GM21367 (cell line): ENCODE results near the gene FILIP1L.
"Not testable (repeated sequence)": the region's sequence is repeated elsewhere in the genome, so short reads cannot be mapped to it uniquely, and the experiment has no call there.

Source experiments
- ATAC-seq: cut with Tn5 transposase; IDR thresholded peaks from one replicate; pipeline ENCODE4 v1.9.1; 2021; ENCODE audit not compliant: unreplicated experiment

Gene FILIP1L

DNA sequence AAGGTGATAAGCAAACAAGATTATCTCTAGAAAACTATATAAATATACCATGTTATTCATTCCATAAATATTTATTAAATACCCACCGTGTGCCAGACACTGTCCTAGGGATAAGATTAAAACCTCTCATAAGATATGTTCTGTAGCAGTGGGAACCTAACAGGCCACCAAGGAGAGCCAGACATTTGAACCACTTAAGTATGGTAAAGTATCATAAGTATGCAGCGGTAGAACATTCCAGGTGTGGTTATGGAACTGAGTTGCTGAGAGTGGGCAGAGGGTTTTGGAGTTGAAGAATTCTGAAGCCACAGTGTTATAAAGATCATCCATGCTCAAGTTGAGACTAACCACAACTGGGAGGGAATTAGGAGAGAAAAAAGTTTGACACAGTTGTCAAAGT, 14.7 kb downstream of the FILIP1L start:
- ATAC-seq, result no peak

- no peak for ATAC-seq
These were observed 15.6 kb downstream of the FILIP1L start for GRCh38 chr3:100098784-100099070.

DNA sequence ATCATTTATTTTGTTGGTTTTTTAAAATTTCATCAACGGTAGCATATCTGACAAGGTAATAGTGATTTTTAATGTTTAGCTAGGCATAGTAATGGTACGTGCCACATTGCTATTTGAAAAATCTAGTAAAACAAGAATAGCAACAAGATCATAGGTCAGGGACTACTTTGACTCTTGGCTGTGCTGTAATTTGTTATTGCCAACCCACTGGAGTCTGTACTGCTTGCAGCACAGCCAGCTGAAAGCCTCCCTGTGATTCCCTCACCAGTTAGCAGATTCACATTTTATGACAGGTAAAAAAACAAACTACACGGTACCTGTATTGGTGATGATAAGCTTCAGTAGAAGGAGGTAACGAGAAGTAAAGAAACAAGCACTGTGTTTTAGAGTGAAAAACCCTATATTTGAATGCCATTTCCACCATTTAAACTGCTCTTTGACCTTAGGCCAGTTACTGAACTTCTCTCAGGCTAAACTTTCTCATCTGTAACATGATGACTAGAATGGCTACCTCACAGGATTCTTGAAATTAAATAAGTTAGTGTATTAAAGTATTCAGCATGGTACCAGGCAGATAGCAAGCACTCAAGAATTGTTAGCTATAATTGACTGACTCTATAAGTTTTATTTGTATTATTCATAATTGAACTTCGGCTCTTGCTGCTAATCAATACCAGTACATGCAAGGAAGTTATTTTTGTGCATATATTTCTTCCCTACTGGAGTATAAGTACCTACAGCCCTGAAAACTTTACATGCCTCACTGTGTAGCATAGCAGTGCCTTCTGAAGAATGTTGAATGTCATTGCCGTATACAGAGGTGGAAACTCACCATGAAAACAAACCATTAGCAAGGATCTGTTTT, 16.1 kb downstream of the FILIP1L start:
- no peak for ATAC-seq

DNA sequence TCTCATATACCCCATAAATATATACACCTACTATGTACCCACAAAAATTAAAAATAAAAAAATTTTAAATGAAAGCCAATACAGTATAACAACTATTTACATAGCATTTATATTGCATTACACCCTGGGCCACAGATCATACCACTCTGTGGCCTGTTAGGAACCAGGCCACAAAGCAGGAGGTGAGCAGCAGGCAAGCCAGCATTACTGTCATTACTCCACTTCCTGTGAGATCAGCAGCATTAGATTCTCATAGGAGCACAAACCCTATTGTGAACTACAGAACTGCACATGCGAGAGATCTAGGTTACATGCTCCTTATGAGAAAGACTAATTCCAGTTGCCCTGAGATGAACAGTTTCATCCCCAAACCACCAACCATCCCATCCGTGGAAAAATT, 17.4 kb downstream of the FILIP1L start:
- ATAC-seq, result no peak

- not testable (repeated sequence) for ATAC-seq
These were observed 18.0 kb downstream of the FILIP1L start for GRCh38 chr3:100096286-100096685.

- no peak for ATAC-seq
These were observed 20.5 kb downstream of the FILIP1L start for GRCh38 chr3:100093831-100094230.

GRCh38 chr3:100090669-100091005, 23.7 kb downstream of the FILIP1L start:
- no peak for ATAC-seq

DNA sequence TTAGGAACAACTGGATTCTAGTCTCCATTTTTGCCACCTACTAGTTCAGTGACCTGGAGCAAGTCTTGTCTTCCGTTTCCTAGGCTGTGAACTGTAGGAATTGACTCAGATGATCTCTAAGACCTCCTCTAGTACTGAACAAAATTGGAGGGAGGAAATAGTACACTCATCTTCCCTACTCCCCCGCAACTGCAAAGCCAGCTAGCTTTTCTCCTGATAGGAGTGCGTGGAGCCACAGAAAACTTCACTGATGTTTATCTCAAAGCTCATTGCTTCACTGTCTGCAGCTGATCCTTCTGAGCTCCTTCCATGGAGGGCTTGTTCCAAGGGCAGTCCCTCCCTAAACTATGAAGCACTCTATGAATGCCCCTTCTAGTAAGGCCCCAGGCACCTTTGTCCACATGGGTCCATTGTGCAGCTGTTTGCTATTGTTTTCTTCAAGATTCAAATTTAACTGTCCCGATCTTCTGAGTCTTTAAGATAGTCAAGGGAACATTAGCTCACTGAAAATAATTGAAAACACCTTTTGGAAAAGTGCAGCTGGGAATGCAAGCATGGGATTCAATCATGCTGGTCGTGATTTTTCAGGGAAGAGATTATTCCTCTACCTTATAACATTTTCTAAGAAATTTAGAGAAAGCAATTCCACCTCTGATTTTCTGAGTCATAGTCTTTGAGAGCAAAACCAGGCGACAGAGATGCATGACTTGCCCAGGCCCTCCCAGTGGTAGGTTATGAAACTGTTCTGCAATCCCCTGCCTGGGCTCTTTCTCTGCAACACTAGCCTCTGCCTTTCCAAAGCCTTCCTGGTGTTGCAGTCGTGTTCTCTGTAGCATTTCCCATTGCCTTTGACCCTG, 24.3 kb downstream of the FILIP1L start:
- ATAC-seq, result peak; percentile 69

DNA sequence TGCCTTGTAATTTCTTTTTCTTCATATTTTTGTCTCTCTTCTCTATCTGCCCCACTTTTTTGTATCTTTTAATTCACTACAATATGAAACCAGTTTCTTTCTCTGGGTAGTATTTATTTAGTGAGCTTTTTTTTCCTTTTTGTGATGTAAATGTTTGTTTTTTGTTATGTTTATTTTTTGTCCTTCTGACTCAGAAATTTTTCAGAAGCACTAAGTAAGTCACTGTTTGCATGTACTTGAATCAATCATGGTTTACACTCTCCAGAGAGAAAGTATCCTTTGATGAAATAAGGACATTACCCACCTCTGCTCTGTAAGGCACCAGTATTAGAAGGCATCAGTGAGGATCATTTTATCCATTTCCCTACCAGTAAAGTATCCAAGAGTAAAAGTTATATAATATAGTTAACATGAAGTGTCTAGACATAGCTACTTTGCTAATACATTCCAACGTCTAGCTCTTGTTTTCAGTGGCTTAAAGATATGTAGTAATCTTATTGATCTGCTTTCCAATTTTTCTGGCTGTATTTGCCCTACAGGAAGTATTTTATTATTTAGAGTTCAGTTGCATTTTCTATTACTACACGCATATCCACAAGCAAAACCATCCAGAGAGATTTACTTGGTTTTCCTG, 25.4 kb downstream of the FILIP1L start:
- ATAC-seq, result no peak

DNA sequence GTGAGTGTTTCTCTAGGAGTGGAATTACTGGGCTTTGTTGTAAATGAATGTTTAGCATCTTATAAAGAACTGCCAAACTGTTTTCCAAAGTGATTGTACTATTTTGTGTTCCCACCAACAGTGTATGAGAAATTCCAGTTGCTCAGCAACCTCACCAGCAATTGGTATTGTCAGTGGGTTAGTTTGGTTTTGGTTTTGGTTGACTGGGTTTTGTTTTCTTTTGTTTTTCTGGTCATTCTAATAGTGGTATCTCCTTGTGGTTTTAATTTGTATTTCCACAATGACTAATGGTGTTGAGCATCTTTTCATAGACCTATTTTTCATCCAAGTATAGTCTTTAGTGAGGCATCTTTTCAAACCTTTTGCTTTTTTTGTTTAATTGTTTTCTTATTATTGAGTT, 27.1 kb downstream of the FILIP1L start:
- peak; percentile 78 for ATAC-seq

DNA sequence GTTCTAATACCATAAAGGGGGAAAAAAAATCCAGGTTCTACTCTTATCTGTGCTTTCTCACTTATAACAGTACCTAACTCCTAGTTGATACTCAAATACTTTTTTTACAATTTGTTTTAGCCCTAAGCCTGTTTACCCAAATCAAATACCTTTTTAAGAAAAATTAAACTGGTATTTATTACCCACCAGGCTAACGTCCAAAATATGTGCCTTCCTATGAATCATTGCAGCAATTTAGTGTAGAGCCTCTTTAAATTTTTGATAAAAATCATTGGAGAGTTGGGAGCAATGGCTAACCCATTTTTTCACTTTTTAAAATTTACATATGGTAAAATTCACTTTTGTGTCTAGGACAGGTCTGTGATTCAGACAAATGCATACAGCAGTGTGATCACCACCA, 27.9 kb downstream of the FILIP1L start:
- no peak for ATAC-seq

- no peak for ATAC-seq
These were observed 30.0 kb downstream of the FILIP1L start for GRCh38 chr3:100084100-100084806.

- no peak for ATAC-seq
These were observed 31.1 kb downstream of the FILIP1L start for GRCh38 chr3:100083209-100083608.

DNA sequence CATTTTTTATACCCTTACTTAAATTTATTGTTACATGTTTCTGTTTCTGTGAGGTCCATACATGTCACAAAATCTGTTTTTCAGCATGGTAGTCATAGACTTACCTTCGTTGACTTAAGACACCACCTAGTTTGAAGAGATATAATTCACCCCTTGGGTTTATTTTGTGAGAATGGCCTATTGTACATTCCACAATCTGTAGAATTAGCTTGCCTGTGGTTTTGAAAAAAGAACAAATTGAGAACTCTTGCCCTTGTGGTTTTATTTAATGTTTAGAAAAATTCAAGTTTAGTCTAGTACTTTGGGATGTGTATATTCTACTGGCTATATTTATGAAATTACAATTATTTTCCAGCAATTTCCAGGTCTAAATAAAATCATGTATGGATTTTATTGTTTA, 31.6 kb downstream of the FILIP1L start:
- ATAC-seq, result no peak

DNA sequence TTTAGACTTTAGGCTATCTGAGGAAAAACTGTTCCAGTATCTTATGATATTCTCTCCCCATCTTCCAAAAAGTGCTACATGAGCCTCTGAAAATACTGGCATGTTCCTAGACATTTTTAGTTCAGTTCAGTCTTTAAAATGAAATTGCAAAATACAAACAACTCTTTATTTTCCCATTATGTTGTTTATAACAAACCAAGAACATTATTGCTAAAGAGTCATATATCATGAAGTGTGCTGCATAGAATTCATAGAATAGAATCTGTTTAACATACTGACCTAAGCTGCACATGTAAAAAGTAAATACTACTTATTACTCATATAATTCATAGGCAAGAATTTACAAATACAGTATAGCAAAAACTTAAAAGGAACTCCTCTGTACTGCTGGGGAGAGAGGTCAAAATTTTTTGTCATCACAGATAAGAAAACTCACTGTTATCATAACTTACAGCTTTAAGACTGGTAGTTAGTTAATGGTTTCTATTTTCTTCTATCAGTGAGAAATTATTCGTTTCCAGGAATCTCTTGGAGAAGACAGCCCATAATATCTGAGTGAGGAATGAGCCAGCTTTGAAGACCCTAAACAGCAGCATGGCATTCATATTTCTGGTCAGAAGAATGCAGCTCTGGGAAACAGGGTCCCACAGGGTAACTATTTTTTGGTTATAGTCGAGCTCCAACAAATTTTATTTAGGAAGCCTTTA, 32.2 kb downstream of the FILIP1L start:
- no peak for ATAC-seq

- no peak for ATAC-seq
These were observed 33.0 kb downstream of the FILIP1L start for GRCh38 chr3:100081311-100081710.

DNA sequence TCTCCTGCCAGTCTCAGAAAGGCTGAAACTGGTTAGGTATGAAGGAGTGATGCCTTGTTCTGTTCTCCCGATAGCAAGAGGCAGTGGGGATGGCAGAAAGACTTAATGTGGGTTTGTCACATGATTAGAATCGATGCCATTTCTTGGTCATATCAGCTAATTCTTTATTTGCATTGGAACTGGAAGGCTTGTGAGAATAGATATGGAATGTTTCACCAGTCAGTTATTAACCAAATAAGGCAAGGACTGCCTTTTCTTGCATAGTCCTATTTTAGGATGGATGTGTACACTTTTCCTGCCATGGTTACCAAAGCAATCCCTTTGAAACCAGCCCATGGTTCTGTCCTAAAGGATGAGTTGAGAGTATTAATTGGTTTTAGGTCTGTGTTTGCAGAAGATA, 33.7 kb downstream of the FILIP1L start:
- no peak for ATAC-seq

GRCh38 chr3:100079328-100079727, 35.0 kb downstream of the FILIP1L start:
- no peak for ATAC-seq

GRCh38 chr3:100076731-100077529, 37.4 kb downstream of the FILIP1L start:
- ATAC-seq, result no peak
